CD4-positive, alpha-beta memory T cell (primary cell): Measurements from ENCODE around the gene COQ7. TPM values are rescaled to one million over a fixed set of nuclear protein-coding genes. Genes with fewer than 3 reads are reported as not detected.
A peak's percentile ranks its signal among the peaks of the same experiment; 100 is the strongest.

Experiments
- CTCF ChIA-PET: fragments of 350-600 bp; sonication (Branson Sonifier 250); formaldehyde crosslinking; loops from one replicate; lab custom pipeline; 2021; ENCODE audit warnings: inconsistent platforms; ENCODE audit not compliant: partially characterized antibody; lab: Charles Lee
- POLR2A ChIA-PET: fragments of 350-600 bp; sonication (Branson Sonifier 250); formaldehyde crosslinking; loops from one replicate; lab custom pipeline; 2021; ENCODE audit not compliant: partially characterized antibody; lab: Charles Lee
- DNase-seq, 5 donors: peaks; one replicate each; pipeline versions ENCODE4 v3.0.0 to v3.0.0-alpha.2; 2020 to 2022; ENCODE audit warnings: mixed read lengths in 1 of 5
- H3K27ac ChIP-seq: one replicate; pipeline ENCODE4 v1.7.0; 2013; ENCODE audit warnings: low read depth, low read length
- H3K27me3 ChIP-seq: 2 replicates; pipeline ENCODE4 v1.7.0; 2013; ENCODE audit warnings: mild to moderate bottlenecking, low read length, moderate library complexity; ENCODE audit not compliant: insufficient read depth
- H3K36me3 ChIP-seq: 2 replicates; pipeline ENCODE4 v1.7.0; 2013; ENCODE audit warnings: mild to moderate bottlenecking, low read length, moderate library complexity; ENCODE audit not compliant: insufficient read depth
- H3K4me1 ChIP-seq: 2 replicates; pipeline ENCODE4 v1.7.0; 2013; ENCODE audit warnings: mild to moderate bottlenecking, low read length, moderate library complexity; ENCODE audit not compliant: insufficient read depth
- H3K4me3 ChIP-seq, 2 donors: one replicate each; pipeline ENCODE4 v1.7.0; 2013; ENCODE audit warnings: low read length in 2 of 2, mild to moderate bottlenecking in 1 of 2
- H3K9me3 ChIP-seq, 2 donors: one replicate each; pipeline ENCODE4 v1.7.0; 2013; ENCODE audit warnings: low read length in 2 of 2, control low read depth in 1 of 2; ENCODE audit not compliant: control insufficient read depth in 1 of 2
- H3K27ac Mint-ChIP-seq, 7 donors: one replicate each; pipeline ENCODE4 v1.8.0; 2020 to 2021; ENCODE audit warnings: mixed read lengths in 7 of 7, mild to moderate bottlenecking in 6 of 7, inconsistent platforms in 3 of 7, moderate library complexity in 3 of 7
- H3K27me3 Mint-ChIP-seq, 2 donors: one replicate each; pipeline ENCODE4 v1.8.0; 2020 to 2021; ENCODE audit warnings: mixed read lengths in 2 of 2
- H3K36me3 Mint-ChIP-seq, 2 donors: one replicate each; pipeline ENCODE4 v1.8.0; 2020 to 2021; ENCODE audit warnings: mixed read lengths in 2 of 2, inconsistent platforms in 1 of 2, mild to moderate bottlenecking in 1 of 2
- H3K4me1 Mint-ChIP-seq, 4 donors: one replicate each; pipeline ENCODE4 v1.8.0; 2020 to 2021; ENCODE audit warnings: mixed read lengths in 4 of 4, mild to moderate bottlenecking in 1 of 4
- H3K4me3 Mint-ChIP-seq, 8 donors: one replicate each; pipeline ENCODE4 v1.8.0; 2020 to 2021; ENCODE audit warnings: mixed read lengths in 8 of 8, mild to moderate bottlenecking in 7 of 8, moderate library complexity in 6 of 8, inconsistent platforms in 3 of 8
- H3K9me3 Mint-ChIP-seq, 8 donors: one replicate each; pipeline ENCODE4 v1.8.0; 2020 to 2021; ENCODE audit warnings: mixed read lengths in 8 of 8, mild to moderate bottlenecking in 5 of 8, inconsistent platforms in 3 of 8, moderate library complexity in 1 of 8
- intact Hi-C: fragments of 100-400 bp; cut with micrococcal nuclease; formaldehyde crosslinking; loops from one replicate; pipeline ENCODE4 v1.15.1; 2023
- polyA plus RNA-seq, 2 donors: library from polyadenylated mRNA; unstranded; fragments of 300-500 nt; fragmentation: Illumina TruSeq; gene quantifications; one replicate each; pipeline ENCODE4 v1.2.3, GENCODE V29; 2021
- total RNA-seq, 2 experiments: library from RNA; stranded (reverse); gene quantifications; one replicate each; pipeline ENCODE4 v1.2.3, GENCODE V29; 2021

COQ7 gene
- total and polyA plus RNA-seq, 4 experiments from 2014 or later = 12.8 to 19.2 (median 17.0) TPM

DNA sequence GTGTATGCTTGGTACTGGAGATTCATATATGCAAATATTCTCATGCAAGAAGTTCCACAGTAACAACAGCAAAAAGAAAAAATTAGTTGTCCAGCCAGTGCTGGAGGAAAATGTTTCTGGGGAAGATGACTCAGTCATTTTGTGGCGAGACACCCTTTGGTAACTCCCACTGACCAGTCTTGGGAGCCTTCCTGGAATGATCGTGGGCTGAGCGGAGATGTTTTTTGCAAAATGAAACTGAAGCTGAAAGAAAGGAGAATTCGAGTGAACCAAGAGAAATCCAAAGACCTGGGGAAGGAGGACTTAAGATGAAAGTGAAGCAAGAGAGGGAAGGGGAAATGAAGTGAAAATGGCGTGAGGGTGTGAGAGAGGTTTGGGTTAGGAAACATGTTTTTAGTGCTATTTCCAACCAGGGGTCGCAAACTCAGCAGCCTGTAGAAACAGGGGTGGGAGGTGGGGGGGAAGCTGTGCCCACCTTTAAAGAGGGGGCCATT is 51.6 kb downstream of the COQ7 start:
- H3K27me3 ChIP-seq = no peaks in the 10 kb centered on the region
- H3K9me3 ChIP-seq = no peaks in the 10 kb centered on the region
- H3K27ac Mint-ChIP-seq = peak overlapping the region in 5 of 7 donors; percentile 23 to 91 (median 58)
- CTCF ChIA-PET = interaction anchor here (0.7 to 1.0 kb wide), 3 partner anchors 33 to 583 kb away, joined by 3 to 7 read pairs (median 4); partner anchors contain the start of gene ARL6IP1
- H3K36me3 ChIP-seq = no peaks in the 10 kb centered on the region
- POLR2A ChIA-PET = no interaction called here
- no peaks in the 10 kb centered on the region for H3K36me3 Mint-ChIP-seq
- H3K4me1 ChIP-seq = peaks cover 32% of the 10 kb centered on the region
- no peak for DNase-seq
- peak overlapping the region; percentile 10 to 41 for H3K4me3 ChIP-seq
- peaks cover 14 to 35% (median 16%) of the 10 kb centered on the region in 4 donors for H3K4me1 Mint-ChIP-seq
- intact Hi-C loops = no loop called here
- peaks cover 3 to 8% of the 10 kb centered on the region in 2 donors for H3K27me3 Mint-ChIP-seq
- H3K9me3 Mint-ChIP-seq = no peaks in the 10 kb centered on the region
- peak overlapping the region; percentile 57 to 91 (median 68) for H3K4me3 Mint-ChIP-seq
- no peak overlapping the region for H3K27ac ChIP-seq

GRCh38 chr16:19119564-19119963 is 52.1 kb downstream of the COQ7 start:
- Histone ChIP-seq H3K27ac (no peak overlapping the region), H3K4me1 (peaks cover 32% of the 10 kb centered on the region), H3K36me3 (no peaks in the 10 kb centered on the region), H3K27me3 (no peaks in the 10 kb centered on the region), H3K4me3 (peak overlapping the region in 1 of 2 donors; percentile 10), H3K9me3 (no peaks in the 10 kb centered on the region)
- ChIA-PET CTCF (interaction anchor here (0.8 to 1.0 kb wide), 2 partner anchors 34 to 318 kb away, joined by 3 to 4 read pairs; partner anchors contain the start of gene ARL6IP1), POLR2A (interaction anchor here (0.7 kb wide), 1 partner anchor 59 kb away, joined by 4 read pairs; no protein-coding TSS in a partner anchor)
- no peak for DNase-seq
- no peaks in the 10 kb centered on the region for H3K36me3 Mint-ChIP-seq
- H3K4me3 Mint-ChIP-seq = peak overlapping the region in 2 of 8 donors; percentile 31 to 91
- peak overlapping the region in 2 of 7 donors; percentile 49 to 50 for H3K27ac Mint-ChIP-seq
- no peaks in the 10 kb centered on the region for H3K9me3 Mint-ChIP-seq
- intact Hi-C loops = no loop called here
- peaks cover 3 to 8% of the 10 kb centered on the region in 2 donors for H3K27me3 Mint-ChIP-seq
- peaks cover 14 to 35% (median 16%) of the 10 kb centered on the region in 4 donors for H3K4me1 Mint-ChIP-seq

DNA sequence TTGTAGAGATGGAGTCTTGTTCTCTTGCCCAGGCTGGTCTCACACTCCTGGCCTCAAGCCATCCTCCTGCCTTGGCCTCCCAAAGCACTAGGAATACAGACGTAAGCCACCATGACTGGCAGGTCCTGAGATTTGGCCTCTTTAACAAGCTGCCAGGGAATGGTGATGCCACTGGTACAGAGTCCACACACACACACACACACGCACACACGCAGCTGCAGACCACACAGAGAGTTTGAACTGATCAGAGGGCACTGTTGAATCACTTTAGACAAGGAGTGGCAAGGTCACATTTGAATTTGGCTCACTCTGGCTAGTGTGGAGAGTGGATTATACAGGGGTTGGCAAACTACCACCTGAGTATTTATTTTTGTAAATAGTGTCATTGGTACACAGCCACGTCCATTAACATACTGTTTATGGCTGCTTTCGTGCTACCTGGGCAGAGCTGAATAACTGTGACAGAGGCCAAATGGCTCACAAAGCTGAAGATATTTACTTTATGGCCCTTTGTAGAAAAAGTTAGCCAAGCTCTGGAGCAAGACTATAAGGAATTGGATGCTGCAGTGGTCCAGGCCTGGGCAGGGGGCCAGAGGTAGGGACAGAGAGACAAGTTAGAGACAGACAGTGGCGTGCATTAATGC is 56.2 kb downstream of the COQ7 start:
- peaks cover 0 to 3% (median 0%) of the 10 kb centered on the region in 8 donors for H3K9me3 Mint-ChIP-seq
- no peak overlapping the region for H3K27ac ChIP-seq
- H3K27me3 ChIP-seq = no peaks in the 10 kb centered on the region
- H3K4me1 ChIP-seq = peaks cover 18% of the 10 kb centered on the region
- no peak for DNase-seq
- CTCF ChIA-PET = no interaction called here
- H3K9me3 ChIP-seq = no peaks in the 10 kb centered on the region
- peaks cover 6 to 13% (median 9%) of the 10 kb centered on the region in 4 donors for H3K4me1 Mint-ChIP-seq
- no peaks in the 10 kb centered on the region for H3K36me3 Mint-ChIP-seq
- intact Hi-C loops = no loop called here
- no peak overlapping the region for H3K4me3 Mint-ChIP-seq
- H3K36me3 ChIP-seq = no peaks in the 10 kb centered on the region
- peak overlapping the region in 1 of 7 donors; percentile 40 for H3K27ac Mint-ChIP-seq
- peaks cover 0 to 4% of the 10 kb centered on the region in 2 donors for H3K27me3 Mint-ChIP-seq
- POLR2A ChIA-PET = no interaction called here
- H3K4me3 ChIP-seq = no peak overlapping the region

DNA sequence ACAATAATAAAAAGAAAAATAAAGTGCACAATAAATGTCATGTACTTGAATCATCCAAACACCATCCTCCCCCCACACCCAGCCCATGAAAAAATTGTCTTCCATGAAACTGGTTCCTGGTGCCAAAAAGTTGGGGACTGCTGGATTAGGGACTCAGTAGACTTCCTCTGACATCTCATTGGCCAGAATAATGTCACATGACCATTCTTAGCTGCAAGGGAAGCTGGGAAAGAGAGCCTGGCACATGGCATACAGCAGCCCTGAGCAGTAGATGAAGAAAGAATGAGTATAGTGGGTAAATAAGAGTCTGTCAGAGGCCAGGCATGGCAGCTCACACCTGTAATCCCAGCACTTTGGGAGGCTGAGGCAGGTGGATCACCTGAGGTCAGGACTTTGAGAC is 58.9 kb downstream of the COQ7 start:
- peaks cover 0 to 2% of the 10 kb centered on the region in 2 donors for H3K27me3 Mint-ChIP-seq
- Histone ChIP-seq H3K27me3 (no peaks in the 10 kb centered on the region), H3K9me3 (no peaks in the 10 kb centered on the region), H3K4me3 (no peak overlapping the region), H3K36me3 (no peaks in the 10 kb centered on the region), H3K4me1 (peaks cover 4% of the 10 kb centered on the region), H3K27ac (no peak overlapping the region)
- no peak overlapping the region for H3K4me3 Mint-ChIP-seq
- no peak overlapping the region for H3K27ac Mint-ChIP-seq
- peaks cover 0 to 3% (median 0%) of the 10 kb centered on the region in 8 donors for H3K9me3 Mint-ChIP-seq
- H3K4me1 Mint-ChIP-seq = peaks cover 6 to 11% (median 10%) of the 10 kb centered on the region in 4 donors
- intact Hi-C loops = no loop called here
- no peak for DNase-seq
- no peaks in the 10 kb centered on the region for H3K36me3 Mint-ChIP-seq
- POLR2A ChIA-PET = no interaction called here
- CTCF ChIA-PET = no interaction called here

GRCh38 chr16:19127205-19127604 is 59.8 kb downstream of the COQ7 start:
- CTCF ChIA-PET = no interaction called here
- Mint-ChIP-seq H3K36me3 (no peaks in the 10 kb centered on the region), H3K27me3 (peaks cover 0 to 2% of the 10 kb centered on the region in 2 donors), H3K4me1 (peaks cover 6 to 13% (median 10%) of the 10 kb centered on the region in 4 donors), H3K9me3 (peaks cover 0 to 3% (median 0%) of the 10 kb centered on the region in 8 donors), H3K27ac (peak overlapping the region in 1 of 7 donors; percentile 60), H3K4me3 (no peak overlapping the region)
- H3K4me3 ChIP-seq = no peak overlapping the region
- no peaks in the 10 kb centered on the region for H3K9me3 ChIP-seq
- peaks cover 4% of the 10 kb centered on the region for H3K4me1 ChIP-seq
- intact Hi-C loops = no loop called here
- H3K27ac ChIP-seq = no peak overlapping the region
- H3K27me3 ChIP-seq = no peaks in the 10 kb centered on the region
- DNase-seq = no peak
- POLR2A ChIA-PET = no interaction called here
- no peaks in the 10 kb centered on the region for H3K36me3 ChIP-seq

DNA sequence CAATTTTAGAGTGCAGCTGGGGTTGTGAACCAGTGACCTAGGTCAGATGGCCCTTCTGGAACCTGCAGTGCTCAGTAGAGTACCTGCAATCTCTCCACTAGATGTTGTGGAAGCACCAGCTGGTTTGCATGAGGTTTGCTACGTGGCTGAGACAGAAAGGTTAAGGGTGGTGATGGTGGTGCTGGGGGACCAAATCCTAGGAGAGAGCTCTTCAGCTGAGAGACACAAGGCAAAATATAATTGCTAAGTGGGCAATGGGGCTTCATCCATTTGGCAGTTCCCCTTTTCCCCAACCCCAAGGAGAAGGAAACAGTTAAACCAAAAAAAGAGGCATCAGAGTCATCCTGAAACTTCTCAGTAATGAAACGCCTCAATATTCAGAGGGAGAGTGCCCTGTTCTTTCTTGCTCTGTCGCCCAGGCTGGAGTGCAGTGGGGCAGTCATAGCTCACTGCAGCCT is 60.3 kb downstream of the COQ7 start:
- Mint-ChIP-seq H3K36me3 (no peaks in the 10 kb centered on the region), H3K9me3 (peaks cover 0 to 3% (median 0%) of the 10 kb centered on the region in 8 donors), H3K4me3 (no peak overlapping the region), H3K4me1 (peaks cover 6 to 13% (median 10%) of the 10 kb centered on the region in 4 donors), H3K27me3 (peaks cover 0 to 2% of the 10 kb centered on the region in 2 donors), H3K27ac (peak overlapping the region in 2 of 7 donors; percentile 24 to 43)
- Histone ChIP-seq H3K4me1 (peaks cover 4% of the 10 kb centered on the region), H3K4me3 (no peak overlapping the region), H3K9me3 (no peaks in the 10 kb centered on the region), H3K27me3 (no peaks in the 10 kb centered on the region), H3K27ac (no peak overlapping the region), H3K36me3 (no peaks in the 10 kb centered on the region)
- ChIA-PET POLR2A (no interaction called here), CTCF (no interaction called here)
- DNase-seq = no peak
- intact Hi-C loops = no loop called here

GRCh38 chr16:19128454-19129200 is 61.2 kb downstream of the COQ7 start:
- intact Hi-C loops = no loop called here
- no peaks in the 10 kb centered on the region for H3K36me3 Mint-ChIP-seq
- Histone ChIP-seq H3K27me3 (no peaks in the 10 kb centered on the region), H3K4me1 (peaks cover 4% of the 10 kb centered on the region), H3K4me3 (no peak overlapping the region), H3K9me3 (no peaks in the 10 kb centered on the region), H3K36me3 (no peaks in the 10 kb centered on the region), H3K27ac (no peak overlapping the region)
- ChIA-PET CTCF (no interaction called here), POLR2A (no interaction called here)
- H3K4me1 Mint-ChIP-seq = peaks cover 6 to 13% (median 10%) of the 10 kb centered on the region in 4 donors
- DNase-seq = no peak
- no peak overlapping the region for H3K4me3 Mint-ChIP-seq
- peaks cover 0 to 2% of the 10 kb centered on the region in 2 donors for H3K27me3 Mint-ChIP-seq
- H3K27ac Mint-ChIP-seq = no peak overlapping the region
- H3K9me3 Mint-ChIP-seq = peaks cover 0 to 5% (median 0%) of the 10 kb centered on the region in 8 donors
